Activated CD4-positive, CD25-positive, alpha-beta regulatory T cell treated with anti-CD3 and anti-CD28 coated beads, Interleukin-2, amount 50 U/mL, for 16 hours (primary cell): ENCODE data around the gene RANBP1.

Experiments used
- DNase-seq: peaks from one replicate; pipeline ENCODE4 v3.0.0-alpha.2; 2020; ENCODE audit warnings: low read depth, low spot score

Gene RANBP1

DNA sequence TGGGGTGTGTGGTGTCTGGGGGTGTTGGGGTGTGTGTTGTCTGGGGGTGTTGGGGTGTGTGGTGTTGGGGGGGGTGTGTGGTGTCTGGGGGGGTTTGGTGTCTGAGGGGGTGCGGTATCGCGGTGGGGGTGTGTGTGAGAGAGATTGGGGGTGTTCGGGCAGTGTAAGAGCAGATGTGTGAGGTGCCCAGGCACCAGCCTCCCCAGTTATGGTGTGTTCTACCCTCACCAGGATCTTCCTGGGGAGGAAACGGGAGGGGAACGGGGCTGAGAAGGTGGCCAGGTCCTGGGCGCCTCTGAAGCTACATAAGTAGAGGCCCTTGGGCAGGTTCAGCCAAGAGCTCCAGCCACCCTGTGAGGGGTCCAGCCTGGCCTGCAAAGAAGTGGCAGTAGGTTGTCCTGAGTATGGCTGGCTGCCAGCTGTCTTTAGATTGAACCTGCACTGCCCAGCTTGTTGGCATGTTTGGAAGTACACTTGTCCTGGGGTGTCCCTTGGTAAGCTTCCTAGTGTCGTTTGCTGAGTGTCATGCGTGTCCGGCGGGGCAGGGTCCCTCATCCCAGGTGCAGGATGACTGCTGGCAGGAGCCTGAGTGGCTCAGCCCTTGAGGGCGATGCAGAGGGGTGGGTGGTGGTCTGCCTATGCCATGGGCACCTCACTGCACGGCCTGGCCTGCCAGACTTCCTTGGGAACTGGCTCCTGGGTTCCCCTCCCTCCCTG is 7.6 kb downstream of the RANBP1 start:
- no peak for DNase-seq

DNA sequence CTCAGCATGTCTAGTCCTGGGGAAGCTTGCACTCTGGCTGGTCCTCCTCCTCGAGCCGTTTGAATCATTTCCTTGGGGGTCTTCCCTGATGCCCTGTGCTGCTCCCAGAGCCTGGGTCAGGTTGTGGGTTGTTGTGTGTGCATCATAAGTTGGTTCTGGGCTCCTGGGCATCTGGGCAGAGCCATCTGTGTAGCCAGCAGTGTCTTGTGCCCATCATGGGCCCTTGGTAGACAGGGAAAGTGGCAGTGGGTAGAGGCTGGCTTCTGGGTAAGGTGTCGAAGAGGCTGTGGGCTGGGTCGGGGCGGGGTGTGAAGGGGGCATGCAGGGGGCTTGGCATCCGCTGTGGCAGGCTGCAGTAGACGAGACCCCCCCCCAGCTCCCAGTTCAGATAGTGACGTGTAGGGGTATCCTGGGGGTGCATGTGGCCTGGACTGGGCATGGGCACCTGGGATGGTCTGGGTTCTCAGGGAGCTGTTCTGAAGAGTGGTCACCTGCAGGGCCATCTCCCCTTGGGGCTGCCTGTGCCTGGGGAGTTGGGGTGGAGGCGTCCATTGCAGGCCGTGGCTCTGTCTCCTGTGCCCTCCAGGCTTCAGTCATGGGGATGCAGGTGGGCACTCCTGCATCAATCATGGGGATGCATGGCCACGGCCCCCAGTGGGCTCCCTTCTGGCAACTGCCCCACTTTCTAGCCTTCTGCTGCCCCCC is 8.3 kb downstream of the RANBP1 start:
- no peak for DNase-seq

DNA sequence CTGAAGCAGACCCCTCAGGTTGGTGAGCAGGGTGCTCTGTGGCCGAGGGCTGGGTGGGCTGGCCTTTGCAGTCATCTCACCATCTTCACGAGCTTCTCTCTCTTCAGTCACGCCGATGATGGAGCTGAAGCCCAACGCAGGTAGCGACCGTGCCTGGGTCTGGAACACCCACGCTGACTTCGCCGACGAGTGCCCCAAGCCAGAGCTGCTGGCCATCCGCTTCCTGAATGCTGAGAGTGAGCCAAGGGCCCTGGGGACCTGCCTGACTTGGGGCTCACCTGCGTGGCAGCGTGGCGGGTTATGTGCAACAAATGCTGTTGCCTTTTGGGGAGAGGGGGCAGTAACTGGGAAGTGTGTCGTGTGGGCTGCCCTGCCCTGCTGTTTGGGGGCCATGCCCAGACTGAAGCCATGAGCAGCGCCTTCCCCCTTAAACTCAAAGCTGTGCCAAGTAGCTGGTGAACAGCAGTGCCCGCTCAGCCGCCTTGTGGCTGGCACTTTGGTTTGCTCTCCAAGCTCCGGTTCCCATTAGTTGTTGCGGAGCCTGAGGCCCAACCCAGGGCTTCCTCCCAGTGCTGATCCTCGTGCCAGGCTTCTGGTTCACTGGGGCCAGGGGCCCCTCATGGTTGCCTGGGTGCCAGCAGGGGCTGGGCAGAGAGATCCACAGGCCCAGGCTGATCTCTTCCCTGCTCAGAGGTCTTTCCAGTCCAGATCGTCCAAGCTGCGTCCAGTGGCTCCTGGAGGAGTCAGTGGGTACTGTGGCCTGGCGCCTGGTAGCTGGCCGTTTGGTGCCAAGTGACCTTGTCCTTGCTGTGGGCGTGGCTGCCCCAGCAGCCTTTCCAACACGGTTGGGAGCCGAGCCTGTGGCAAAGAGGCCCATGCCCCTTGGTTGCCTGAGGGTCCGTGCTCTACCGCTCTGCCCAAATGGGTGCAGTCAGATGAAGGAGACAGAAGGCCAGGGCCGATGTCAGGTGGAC is 9.6 kb downstream of the RANBP1 start:
- DNase-seq, result no peak

DNA sequence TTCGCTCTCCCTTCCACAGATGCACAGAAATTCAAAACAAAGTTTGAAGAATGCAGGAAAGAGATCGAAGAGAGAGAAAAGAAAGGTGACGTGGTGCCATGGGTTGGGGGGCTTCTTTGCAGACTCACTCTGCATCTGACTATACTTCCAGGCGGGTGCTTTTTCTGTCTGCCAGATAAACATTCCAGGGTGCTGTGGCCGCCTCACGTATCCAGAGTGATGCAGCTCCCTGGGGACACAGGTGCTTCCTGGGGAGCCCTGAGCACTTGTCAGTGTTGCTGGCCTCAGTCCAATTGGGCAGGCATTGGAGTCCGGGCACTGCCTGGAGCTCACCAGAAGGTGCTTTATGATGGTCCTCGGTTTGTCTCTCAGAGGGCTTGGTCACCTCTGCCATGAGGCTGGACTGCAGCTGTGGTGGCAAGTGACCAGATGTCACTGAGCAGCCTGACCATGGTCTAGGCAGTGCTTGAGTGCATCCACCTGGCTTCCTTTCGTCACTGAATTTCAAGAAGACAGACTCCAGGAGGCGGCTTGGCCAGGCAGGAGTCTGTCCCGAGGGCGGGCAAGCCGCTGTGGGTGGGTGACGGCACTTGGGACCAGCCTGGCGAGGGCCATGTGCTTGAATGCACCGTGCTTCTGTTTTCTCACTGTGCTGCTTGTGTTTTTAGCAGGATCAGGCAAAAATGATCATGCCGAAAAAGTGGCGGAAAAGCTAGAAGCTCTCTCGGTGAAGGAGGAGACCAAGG is 10.6 kb downstream of the RANBP1 start:
- no peak for DNase-seq

DNA sequence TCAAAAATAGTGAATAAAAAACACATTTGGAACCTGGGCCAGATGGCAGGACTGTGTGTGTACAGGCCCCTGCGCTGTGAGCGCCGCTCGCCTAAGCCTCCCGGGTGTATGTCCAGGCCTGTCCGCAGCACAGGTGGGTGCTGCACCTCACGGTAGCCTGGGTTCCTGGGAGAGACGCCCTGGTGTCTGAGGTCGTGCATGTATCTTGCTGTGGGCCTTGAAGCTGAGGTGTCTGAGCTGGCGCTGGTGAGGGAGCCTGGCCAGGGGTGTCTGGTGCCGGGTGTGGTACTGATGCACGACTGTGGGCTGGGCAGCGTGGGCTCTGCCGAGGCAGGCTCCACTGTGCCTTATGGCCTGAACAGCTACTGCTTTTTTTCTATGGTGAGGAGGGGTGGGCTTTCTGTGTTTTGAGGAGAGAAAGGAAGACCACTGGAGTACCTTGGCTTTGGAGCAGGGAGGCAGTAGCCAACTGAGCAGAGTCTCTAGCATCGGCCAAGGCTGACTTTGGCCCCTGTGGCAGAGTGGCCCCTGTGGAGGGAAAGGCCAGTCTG is 11.5 kb downstream of the RANBP1 start:
- DNase-seq, result no peak

DNA sequence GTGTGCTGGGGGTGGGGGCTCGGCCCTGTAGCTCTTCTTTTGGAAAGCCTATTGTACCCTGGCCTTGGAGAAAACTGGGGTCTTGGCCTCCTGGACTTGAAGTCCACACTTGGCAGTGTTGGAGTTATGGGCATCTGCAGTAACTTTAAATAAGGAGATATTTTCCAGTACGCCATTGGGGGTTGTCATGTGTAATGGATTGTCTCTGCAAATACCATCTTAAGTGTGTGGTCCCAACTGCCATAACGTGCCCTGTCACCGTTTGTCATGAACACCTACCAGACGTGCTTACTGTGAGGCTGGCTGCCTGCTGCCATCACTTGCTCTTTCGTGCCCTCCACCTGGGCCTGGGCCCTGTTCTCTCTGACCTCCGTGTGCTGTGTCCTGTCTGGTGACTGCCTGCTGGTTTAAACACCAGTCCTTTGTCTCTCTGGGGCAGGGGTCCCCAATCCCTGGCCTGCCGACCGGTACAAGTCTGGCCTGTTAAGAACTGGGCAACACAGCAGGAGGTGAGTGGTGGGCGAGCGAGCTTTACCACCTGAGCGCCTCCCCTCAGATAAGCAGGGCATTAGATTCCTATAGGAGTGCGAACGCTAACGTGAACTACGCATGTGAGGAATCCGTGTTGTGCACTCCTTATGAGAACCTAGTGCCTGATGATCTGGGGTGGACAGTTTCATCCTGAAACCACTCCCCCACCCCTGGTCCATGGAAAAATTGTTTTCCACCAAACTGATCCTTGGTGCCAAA is 12.1 kb downstream of the RANBP1 start:
- no peak for DNase-seq

DNA sequence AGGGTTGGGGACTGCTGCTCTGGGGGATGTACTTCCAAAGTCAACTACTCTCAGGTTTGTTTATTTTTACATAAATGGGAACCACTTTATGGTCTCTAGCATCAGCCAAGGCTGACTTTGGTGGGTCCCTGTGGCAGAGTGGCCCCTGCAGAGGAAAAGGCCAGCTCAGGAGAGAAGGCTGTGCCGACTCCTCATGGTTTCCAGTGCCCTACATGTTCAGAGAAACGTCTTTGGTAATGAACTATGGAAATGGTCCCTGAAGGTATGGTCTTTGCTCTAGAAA is 12.7 kb downstream of the RANBP1 start:
- no peak for DNase-seq

DNA sequence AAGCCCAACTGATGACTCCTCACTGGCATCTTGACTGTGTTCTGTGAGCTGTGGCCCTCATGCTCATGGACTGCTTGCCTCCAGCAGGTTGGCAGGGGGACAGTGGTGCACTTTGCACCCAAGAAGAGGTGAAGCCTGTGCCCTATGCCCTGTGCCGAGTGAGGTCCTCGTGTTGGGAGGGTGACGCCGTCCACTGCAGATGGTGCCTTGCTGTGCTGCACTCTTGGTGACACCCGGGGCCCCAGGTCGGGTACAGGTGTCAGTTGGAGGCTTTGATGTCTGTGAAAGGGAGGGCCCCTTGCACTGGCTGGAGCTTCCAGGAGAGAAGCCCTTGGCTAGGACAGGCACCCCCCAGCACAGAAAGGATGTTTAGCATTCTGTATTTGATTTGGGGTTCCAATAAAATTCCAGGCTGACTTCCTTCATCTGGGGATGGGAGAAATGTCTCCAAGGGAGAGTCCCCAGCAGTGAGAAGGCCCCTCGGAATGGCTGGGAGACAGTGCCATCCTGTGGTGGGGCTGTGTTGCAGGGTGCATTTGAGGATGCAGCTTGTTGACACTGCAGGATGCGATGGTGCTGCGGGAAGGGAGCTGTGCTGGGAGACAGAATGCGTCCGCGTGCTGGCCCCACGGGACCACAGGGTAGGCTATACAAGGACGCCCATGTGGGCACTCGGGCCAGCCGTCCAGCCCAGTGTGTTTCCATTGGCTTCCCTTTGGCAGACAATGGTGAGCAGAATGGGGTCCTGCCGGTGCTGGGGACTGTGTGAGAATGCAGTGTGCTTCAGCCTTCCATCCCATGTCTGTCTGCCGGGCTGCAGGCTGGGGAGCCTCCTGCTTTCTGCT is 13.2 kb downstream of the RANBP1 start:
- no peak for DNase-seq

DNA sequence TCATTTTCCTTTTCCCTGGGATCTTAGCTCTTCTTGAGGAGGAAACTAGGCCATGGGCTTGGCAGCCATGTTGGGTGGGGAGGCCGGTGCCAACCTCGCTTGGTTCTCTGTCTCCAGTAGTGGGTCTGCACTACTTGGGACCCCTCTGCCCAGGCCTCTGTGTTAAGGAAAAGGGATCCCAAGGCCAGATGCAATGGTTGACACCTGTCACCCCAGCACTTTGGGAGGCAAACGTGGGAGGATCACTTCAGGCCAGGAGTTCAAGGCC is 13.8 kb downstream of the RANBP1 start:
- DNase-seq, result no peak

DNA sequence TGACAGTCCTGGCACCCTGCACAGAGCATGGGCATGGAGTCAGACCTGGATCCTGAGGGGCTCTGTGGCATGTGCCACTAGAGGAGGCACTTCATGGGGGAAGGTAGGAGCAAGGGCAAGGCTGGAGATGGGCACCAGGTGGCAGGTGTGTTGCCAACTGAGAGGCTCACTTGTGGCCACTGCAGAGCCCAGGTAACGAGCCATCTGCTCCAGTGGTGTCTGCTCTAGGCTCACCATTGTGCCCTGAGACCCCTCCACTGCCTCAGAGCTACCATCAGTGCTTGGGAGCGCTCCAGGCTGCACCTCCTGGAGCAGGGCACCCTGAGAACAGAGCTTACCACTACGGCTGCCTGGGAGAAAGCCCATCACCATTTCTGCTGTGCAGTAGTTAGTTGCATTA is 14.4 kb downstream of the RANBP1 start:
- no peak for DNase-seq

DNA sequence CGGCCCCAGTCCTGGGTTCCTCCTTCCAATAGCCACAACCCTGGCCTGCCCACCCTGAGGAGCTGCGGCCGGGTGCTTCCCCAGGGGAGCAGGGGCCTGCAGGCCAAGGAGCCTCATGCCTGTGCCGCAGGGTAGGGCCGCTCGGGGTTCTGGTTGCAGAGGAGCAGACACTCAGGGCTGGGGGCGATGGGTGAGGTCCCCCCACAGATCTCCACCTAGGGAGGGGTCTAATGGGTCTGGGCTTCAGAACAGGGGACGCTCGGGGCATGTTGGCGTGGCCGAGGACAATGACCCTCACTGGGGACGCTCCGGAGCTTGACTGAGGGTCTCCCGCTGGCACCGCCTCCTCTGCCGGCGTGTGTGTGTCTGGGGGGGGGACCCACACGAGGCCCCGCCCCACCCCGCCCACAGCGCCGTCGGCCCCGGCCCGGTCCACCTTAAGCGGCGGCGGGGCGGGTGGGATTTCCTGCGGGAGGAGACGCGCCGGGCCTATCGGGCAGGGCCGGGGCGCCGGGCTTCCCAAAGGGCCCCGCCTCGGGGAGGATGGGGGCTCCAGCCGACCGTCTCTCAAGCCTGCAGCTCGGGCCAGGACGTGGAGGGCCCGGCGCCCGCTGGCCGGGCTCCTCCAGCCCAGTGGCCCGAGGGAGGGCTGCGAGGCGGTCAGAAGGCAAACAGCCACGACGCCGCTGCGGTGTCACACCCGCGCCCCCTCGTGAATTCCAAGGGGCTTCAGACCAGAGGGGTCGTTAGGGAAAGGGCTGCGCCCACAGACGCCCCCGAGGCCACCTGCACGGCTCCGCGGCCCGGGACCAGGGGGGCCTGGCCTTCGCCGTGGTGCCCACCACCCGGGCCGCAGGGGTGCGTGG is 15.1 kb downstream of the RANBP1 start:
- peak; percentile 68 for DNase-seq

DNA sequence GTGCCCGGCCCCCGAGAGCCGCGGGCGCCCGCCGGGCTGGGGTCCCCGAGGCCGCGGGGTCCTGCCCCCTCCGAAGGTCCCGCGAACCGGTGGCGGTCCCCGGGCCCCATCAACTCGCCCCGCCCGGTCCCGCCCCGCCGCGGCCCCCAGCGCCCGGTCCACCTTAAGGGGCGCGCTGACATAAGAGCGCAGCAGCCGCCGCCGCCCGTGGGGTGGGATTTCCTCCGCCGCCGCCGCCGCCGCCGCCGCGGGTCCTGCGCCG is 15.6 kb downstream of the RANBP1 start, which contains the start of gene ZDHHC8:
TSS of gene ZDHHC8 (plus strand) at position 208 of the 262 bp plus-strand sequence. CDS start 144 bp downstream, outside the sequence.
- DNase-seq, result no peak

DNA sequence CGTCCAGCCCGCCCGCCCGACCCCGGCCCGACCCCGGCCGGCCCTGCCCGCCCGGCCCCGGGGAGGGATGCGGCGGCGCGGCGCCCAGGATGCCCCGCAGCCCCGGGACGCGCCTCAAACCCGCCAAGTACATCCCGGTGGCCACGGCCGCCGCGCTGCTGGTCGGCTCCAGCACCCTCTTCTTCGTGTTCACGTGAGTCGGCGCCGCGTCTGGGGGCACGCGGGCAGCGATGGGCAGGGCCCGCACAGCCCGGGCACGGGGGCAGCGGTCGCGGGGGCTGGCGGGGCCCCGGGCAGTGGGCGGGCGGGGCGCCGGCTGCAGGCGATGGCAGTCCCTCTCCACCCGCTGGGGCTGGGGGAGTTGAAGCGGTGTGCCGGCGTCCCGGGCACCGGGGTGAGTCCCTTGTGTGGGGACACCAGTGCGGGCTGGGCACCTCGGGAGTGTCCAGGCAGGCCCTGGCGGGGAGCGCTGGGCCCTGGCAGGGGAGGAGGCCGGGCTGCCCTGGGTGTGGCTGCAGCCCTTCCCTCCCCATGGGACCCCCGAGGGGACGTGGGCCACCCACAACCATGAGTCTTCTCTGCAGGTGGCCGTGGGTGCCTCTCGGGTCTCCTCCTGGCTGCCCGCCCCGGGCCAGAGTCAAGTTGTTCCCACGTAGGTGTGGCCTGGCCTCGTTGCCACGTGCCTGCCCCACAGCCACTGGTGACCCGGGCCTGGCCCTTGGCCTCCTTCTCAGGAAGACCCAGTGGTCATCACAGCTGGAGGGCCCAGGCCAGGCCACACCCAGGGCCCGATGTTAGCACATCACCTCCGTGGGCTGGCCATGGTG is 16.2 kb downstream of the RANBP1 start:
- no peak for DNase-seq

DNA sequence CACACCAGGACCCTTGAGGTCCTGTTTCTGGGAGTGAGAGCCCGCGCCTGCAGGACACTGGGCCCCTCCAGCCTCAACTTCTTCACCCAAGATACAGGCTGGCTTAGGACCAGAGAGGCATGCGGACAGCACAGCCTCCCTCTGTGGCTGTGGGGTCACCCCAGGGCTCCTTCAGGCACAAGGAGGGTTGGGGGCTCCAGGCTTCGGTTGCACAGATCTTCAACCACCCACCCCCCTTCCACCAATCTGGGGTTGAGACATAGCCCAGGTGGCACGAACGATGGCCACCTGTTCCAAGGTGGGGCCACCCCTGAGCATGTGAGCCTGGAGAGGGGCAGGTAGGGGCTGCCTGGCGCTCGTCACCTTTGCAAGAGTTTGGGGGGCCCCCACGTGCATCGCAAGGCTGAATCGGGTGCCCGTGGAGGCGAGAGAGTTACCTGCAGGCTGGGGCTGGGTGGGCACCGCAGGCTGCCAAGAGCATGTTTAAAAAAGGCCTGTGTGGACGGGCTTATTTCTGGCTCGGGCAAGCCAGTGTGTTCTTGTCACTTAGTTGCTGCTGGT is 16.9 kb downstream of the RANBP1 start:
- DNase-seq, result no peak

DNA sequence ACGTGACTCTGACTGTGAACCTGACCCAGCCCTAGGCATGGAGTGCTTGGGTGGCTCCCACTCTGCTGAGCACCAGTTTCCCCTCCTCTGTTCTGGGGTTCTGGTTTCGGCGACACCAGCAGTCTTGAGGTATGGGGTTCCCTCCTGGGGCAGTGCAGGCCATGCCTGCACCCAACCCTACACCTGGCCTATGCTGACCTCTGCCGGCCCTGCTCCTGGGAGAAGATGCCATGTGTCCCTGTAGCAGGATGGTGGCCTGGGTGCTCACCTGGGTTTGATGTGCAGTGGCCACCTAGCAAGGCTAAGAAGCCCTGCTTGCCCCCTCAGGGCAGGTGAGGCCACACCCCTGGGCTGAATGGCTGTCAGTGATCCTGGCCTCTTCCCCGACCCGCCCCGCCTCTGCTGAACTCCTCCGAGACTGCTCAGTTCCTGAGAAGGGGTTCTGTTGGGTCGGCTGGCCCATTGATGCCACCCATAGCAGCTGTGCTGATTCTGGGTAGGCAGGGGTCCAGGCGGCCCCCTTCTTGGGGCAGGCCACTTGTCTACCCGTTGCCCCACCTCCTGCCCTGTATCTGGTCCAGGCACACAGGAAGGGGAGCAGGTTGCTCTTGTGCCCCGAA is 18.1 kb downstream of the RANBP1 start:
- DNase-seq, result no peak

DNA sequence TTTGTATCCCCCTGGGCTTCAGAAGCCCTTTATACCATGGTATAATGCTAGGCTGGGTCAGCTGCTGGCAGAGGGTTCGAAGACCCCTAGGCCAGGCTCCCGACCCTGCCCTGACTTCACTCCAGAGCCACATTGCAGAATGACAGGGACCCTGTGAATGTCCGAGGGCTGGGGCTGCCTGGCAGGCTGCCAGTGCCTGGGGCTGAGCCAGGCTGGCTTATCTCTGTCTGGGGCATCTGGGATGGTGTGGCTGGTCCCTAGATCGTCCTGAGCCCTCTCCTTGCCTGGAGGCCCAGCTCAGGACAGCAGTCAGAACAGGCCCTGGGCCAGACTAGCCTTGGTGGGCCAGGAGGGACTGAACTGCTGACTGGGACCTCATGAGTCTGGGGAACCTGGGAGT is 19.4 kb downstream of the RANBP1 start:
- DNase-seq, result no peak

DNA sequence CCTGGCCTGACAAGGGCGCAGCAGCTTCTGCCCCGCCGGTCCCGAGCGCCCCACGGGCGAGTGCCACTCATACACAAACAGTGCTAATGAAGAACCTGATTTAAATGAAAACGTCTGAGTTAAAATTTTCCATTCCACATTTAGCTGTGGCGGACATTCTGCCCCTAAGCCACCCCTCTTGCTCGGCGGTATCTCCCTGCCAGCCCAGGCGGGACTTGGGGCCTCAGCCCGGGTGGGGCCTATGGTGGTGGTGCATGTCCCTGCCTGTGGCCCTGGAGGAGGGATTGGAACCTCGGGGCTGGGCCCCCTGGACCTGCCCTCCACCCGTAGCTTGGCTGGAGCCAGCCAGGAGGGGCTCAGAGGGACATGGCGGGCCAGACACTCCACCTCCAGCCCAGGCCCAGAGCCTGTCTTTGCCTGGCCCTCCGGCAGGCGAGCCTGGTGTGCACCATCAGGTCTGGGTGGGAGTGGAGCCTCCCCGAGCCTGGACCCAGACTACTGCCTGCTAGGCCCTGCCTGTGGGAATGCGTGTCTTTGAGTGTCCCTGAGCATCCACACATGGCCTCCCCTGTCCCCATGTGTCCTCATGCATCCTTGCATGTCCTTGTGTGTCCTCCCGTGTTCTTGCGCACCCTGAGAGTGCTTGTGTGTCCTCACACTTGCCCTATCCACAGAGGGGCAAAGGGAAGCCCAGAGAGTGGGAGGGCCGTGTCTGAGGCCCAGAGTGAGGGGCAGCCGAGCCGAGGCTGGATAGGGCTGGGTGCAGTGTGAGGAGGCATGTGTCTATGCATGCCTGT is 20.1 kb downstream of the RANBP1 start:
- no peak for DNase-seq
